ENCODE data around the gene MAGI2. TPM values are rescaled to one million over a fixed set of nuclear protein-coding genes. Genes with fewer than 3 reads are reported as not detected.

Gene MAGI2
- total and polyA plus RNA-seq, 2 of the 13 experiments (the other 11 are each of a cell fraction or from before 2014, with no cell fraction given): 1.5 to 3.8 TPM

GRCh38 chr7:78762625-78763024 lies 690.8 kb downstream of the MAGI2 start (continued):
- no peak for TF ChIP-seq THAP9 (CRISPR knock-in tag; IDR thresholded peaks at IDR 0.05; ENCODE audit: borderline replicate concordance)
- no peak for TF ChIP-seq ZNF337 (CRISPR knock-in tag; IDR thresholded peaks at IDR 0.05; ENCODE audit: borderline replicate concordance, low read depth)
- no peak for TF ChIP-seq ZBTB43 (CRISPR knock-in tag; conservative IDR thresholded peaks at IDR 0.05)
- TF ChIP-seq YEATS4 (CRISPR knock-in tag; IDR thresholded peaks at IDR 0.05; ENCODE audit: borderline replicate concordance): no peak
- TF ChIP-seq ZNF513 (CRISPR knock-in tag; conservative IDR thresholded peaks at IDR 0.05): no peak
- no peak for TF ChIP-seq HNRNPL (IDR thresholded peaks at IDR 0.05; ENCODE audit: low read depth, low read length)
- TF ChIP-seq PAX8 (CRISPR knock-in tag; IDR thresholded peaks at IDR 0.05; ENCODE audit: borderline replicate concordance): no peak
- TF ChIP-seq ZNF768 (CRISPR knock-in tag; IDR thresholded peaks at IDR 0.05): no peak
